ENCODE measurements around the gene MYCL.

Gene MYCL

DNA sequence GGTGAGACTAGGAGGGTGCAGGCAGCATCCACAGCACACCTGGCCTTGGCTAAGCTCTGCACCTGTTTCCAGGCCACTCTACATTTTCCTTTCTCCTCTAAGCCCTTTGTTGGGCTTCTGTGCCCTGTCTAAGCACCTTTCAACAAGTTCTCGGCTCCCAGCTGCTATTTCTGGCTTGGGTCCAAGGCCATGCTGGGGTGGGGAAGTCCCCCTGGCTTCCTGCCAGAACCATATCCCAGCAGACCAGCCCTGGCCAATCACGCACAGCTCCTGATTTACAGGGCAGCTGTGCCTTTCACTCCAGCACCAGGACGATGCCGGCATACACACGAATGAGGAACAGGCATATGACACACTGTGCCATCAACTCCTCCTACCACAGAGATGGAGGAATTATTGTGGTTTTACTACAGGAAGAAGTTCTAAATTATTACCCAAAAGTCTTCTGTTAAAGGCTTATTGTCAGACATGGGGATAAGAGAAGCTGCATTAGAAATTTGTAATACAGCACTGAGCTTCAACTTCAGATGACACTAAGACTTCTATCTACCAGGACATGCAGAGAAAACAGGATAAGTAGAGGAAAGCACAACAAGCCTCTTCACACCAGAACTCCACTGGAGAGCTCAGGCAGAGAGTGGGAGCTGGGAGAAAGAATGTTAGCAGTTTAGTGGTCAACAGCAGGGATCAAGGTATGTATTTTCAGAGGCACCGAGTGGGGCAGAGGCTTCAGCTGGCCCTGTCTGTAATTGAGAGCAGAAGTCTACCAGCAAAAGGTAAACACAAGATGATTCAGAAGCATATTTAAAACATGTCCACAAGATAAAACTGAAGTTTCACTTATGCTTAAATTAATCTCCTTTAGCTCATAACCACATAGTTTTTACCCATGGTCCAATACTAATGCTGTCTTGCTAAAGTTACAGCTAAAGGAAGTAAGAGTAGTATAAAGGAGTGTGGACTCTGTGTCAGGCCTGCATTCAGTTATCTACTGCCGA, 55.8 kb downstream of the MYCL start:
- Histone ChIP-seq H3K27ac (ENCODE audit: low read depth, low read length) (no peak overlapping the region), H3K9me3 (ENCODE audit: control insufficient read depth in 5 of 5, low read length in 5 of 5) (no peaks in the 10 kb centered on the region), H3K36me3 (ENCODE audit: control insufficient read depth in 5 of 5, insufficient read depth in 5 of 5, low read length in 5 of 5) (peaks cover 30 to 52% (median 46%) of the 10 kb centered on the region in 5 donors), H3K4me3 (ENCODE audit: low read depth in 1 of 5, low read length in 5 of 5) (no peak overlapping the region), H3K27me3 (ENCODE audit: control insufficient read depth in 5 of 5, insufficient read depth in 4 of 5, low read length in 5 of 5) (no peaks in the 10 kb centered on the region), H3K9ac (ENCODE audit: low read length in 5 of 5) (peak overlapping the region in 1 of 5 donors; percentile 8), H3K4me1 (ENCODE audit: control insufficient read depth in 5 of 5, insufficient read depth in 5 of 5, low read length in 5 of 5) (peaks cover 0 to 22% (median 14%) of the 10 kb centered on the region in 5 donors)

Measured in subcutaneous abdominal adipose tissue (tissue), 5 donors.